ENCODE measurements around the gene TGIF2.
"Not testable (repeated sequence)": the region's sequence is repeated elsewhere in the genome, so short reads cannot be mapped to it uniquely, and the experiment has no call there.

- TF ChIP-seq, protein P1, sequence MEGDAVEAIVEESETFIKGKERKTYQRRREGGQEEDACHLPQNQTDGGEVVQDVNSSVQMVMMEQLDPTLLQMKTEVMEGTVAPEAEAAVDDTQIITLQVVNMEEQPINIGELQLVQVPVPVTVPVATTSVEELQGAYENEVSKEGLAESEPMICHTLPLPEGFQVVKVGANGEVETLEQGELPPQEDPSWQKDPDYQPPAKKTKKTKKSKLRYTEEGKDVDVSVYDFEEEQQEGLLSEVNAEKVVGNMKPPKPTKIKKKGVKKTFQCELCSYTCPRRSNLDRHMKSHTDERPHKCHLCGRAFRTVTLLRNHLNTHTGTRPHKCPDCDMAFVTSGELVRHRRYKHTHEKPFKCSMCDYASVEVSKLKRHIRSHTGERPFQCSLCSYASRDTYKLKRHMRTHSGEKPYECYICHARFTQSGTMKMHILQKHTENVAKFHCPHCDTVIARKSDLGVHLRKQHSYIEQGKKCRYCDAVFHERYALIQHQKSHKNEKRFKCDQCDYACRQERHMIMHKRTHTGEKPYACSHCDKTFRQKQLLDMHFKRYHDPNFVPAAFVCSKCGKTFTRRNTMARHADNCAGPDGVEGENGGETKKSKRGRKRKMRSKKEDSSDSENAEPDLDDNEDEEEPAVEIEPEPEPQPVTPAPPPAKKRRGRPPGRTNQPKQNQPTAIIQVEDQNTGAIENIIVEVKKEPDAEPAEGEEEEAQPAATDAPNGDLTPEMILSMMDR (IDR thresholded peaks at IDR 0.05) = not testable (repeated sequence)
- not testable (repeated sequence) for TF ChIP-seq POLR2A (IDR thresholded peaks at IDR 0.05)
These were observed 9.2 kb upstream of the TGIF2 start for GRCh38 chr20:36564078-36564725.

Data from lower leg skin (tissue), 3 donors.